NB4 (cell line): ENCODE results near the gene CEP170B.
"Not testable (repeated sequence)": the region's sequence is repeated elsewhere in the genome, so short reads cannot be mapped to it uniquely, and the experiment has no call there.

ENCODE experiments used
- DNase-seq: peaks from one replicate; pipeline ENCODE4 v3.0.0; 2010; ENCODE audit warnings: low read depth
- H3K4me3 ChIP-seq: one replicate; pipeline ENCODE4 v1.5.1; 2011; ENCODE audit warnings: mild to moderate bottlenecking, low read depth, low read length, moderate library complexity
- MYC ChIP-seq: IDR thresholded peaks from 2 replicates; pipeline ENCODE4 v1.6.1; 2011; ENCODE audit warnings: low read depth, low read length

The CEP170B gene

GRCh38 chr14:104942586-104942985, 77.5 kb downstream of the CEP170B start:
- H3K4me3 ChIP-seq: no peak overlapping the region
- TF ChIP-seq MYC: no peak
- no peak for DNase-seq

GRCh38 chr14:104943216-104944015, 78.3 kb downstream of the CEP170B start:
- not testable (repeated sequence) for DNase-seq, H3K4me3 ChIP-seq

GRCh38 chr14:104944016-104944308, 78.9 kb downstream of the CEP170B start:
- not testable (repeated sequence) for H3K4me3 ChIP-seq, DNase-seq

GRCh38 chr14:104944436-104945205, 79.6 kb downstream of the CEP170B start:
- not testable (repeated sequence) for DNase-seq, H3K4me3 ChIP-seq

- DNase-seq, H3K4me3 ChIP-seq: not testable (repeated sequence)
Observed at GRCh38 chr14:104945266-104945665, 80.2 kb downstream of the CEP170B start.
